ENCODE measurements around the gene DLGAP1.

The DLGAP1 gene

DNA sequence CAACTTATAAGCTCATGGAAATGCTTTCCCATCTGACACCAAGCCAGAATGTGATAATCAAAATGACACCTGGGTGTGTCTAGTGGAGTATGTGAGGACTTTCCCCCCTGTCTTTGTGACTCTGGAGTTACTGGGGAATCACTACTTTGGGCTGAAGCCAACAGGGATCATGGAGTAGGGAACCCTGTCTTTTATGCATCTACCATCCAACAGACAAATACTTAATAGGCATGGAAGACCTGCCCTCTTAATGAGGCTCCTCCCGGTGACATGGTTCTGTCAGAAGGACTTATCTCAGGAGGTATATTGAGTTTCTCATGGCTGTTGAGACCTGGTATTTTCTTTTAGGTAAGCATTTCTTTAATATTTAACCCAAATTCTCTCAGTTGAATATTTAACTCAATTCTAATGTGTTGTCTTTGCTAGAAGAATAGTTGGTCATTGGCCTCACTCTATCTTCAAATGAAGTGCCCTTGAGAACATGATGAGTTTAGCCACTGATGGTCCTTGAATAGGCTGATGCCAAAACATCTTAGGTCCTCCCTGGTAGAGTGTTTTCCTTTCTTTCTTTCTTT is 963.0 kb downstream of the DLGAP1 start:
- no peak for TF ChIP-seq CTCF (IDR thresholded peaks at IDR 0.05)
- no peak for DNase-seq (ENCODE audit: low spot score)
- H3K4me3 ChIP-seq: no peak overlapping the region
- H3K27ac ChIP-seq: no peak overlapping the region

- no peak for DNase-seq (ENCODE audit: low spot score)
- Histone ChIP-seq H3K27ac (no peak overlapping the region), H3K4me3 (no peak overlapping the region)
- no peak for TF ChIP-seq CTCF (IDR thresholded peaks at IDR 0.05)
Measured at GRCh38 chr18:3489462-3489861, 965.6 kb downstream of the DLGAP1 start.

- Histone ChIP-seq H3K27ac (no peak overlapping the region), H3K4me3 (no peak overlapping the region)
- TF ChIP-seq CTCF (IDR thresholded peaks at IDR 0.05): no peak
- no peak for DNase-seq (ENCODE audit: low spot score)
Measured at GRCh38 chr18:3486512-3486911, 968.6 kb downstream of the DLGAP1 start.

- DNase-seq (ENCODE audit: low spot score): no peak
- TF ChIP-seq CTCF (IDR thresholded peaks at IDR 0.05): no peak
- Histone ChIP-seq H3K27ac (no peak overlapping the region), H3K4me3 (no peak overlapping the region)
Measured at GRCh38 chr18:3485153-3486149, 969.7 kb downstream of the DLGAP1 start.

- Histone ChIP-seq H3K4me3 (no peak overlapping the region), H3K27ac (no peak overlapping the region)
- no peak for TF ChIP-seq CTCF (IDR thresholded peaks at IDR 0.05)
- DNase-seq (ENCODE audit: low spot score): no peak
Measured at GRCh38 chr18:3482258-3482657, 972.8 kb downstream of the DLGAP1 start.

- no peak for TF ChIP-seq CTCF (IDR thresholded peaks at IDR 0.05)
- DNase-seq (ENCODE audit: low spot score): no peak
- H3K4me3 ChIP-seq: no peak overlapping the region
- H3K27ac ChIP-seq: no peak overlapping the region
Measured at GRCh38 chr18:3481696-3482210, 973.4 kb downstream of the DLGAP1 start.
